HG02642 (cell line): ENCODE data around the gene SH2D3C.

Experiments used
- ATAC-seq: cut with Tn5 transposase; IDR thresholded peaks from one replicate; pipeline ENCODE4 v1.9.1; 2021; ENCODE audit warnings: mild to moderate bottlenecking; ENCODE audit not compliant: unreplicated experiment, poor library complexity

SH2D3C gene

DNA sequence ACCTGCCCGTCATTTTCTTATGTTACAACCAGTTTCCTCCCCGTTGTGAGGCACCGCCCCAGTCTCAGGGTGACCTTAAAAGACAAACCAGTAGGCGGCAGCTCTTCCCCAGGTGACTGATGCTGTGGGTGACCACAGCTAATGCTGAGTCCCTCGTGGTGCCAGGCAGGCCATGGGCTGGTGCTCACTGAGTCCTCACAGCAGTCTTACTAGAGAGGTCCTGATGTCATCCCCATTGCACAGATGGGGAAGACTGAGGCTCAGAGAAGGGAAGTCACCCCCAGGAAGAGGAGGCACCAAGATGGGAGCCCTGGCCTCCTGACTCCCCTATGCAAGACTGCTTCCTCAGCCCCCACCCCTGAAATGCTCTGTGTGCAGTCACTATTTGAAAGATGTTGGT lies 70.7 kb downstream of the SH2D3C start:
- no peak for ATAC-seq

DNA sequence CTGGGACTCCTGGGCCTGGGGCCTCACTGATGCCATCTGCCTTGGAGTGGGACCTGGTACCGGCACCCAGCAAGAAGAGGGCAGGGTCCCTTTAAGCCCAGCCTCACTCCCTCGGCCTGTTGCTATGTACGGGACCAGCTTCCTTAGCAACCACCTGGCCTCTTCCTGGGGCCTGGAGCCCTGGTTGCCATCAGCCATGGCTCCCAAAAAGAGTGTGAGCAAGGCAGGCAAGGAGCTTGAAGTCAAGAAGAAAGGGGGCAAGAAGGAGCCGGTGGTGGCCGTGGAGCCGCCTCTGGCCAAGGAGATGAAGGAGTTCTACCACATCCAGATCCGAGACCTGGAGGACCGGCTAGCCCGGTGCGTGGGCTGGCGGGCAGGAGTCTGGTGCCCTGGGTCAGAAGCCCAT lies 71.6 kb downstream of the SH2D3C start, which contains the start of gene CFAP157:
Gene CFAP157, plus strand, starts transcription at position 153 of the 406 bp plus-strand sequence. Its CDS starts 44 bp downstream, at position 197.
- ATAC-seq, result no peak

DNA sequence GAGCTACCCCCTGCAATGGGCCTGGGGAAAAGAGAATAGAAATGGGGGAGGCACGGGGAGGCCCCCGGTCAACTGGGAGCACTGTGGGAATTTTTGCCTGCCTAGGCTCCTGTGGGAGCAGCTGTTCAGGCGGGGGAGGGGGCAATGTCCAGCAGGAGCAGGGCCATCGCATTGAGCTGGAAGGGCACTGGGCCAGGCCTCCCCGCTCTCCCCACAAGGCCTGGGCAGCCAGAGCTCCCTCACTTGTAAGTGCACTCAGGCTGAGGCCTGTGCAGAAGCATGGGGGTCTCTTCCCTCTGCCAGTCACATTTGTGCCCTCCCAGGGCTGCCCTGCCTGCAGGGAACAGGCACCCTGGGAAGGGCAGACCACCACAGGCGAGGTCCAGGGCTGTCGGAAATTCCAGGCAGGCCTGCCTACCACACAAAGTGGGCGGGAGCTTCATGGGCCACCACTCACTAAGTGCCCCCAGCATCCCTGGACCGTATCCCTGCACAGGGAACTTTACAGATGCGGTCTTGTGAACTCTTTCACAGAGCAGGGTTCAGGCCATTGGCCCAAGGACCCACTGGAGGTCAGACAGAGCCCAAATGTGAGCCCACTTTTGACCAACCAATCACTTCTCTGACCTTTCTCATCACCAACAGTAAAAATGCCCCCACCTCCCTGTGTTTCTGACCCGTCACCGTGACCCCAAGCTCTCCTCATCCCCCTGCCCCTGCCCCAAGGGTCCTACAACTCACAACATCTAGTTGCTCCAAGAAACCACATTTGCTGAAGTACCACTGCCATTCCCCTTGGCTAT lies 72.7 kb downstream of the SH2D3C start:
- no peak for ATAC-seq

DNA sequence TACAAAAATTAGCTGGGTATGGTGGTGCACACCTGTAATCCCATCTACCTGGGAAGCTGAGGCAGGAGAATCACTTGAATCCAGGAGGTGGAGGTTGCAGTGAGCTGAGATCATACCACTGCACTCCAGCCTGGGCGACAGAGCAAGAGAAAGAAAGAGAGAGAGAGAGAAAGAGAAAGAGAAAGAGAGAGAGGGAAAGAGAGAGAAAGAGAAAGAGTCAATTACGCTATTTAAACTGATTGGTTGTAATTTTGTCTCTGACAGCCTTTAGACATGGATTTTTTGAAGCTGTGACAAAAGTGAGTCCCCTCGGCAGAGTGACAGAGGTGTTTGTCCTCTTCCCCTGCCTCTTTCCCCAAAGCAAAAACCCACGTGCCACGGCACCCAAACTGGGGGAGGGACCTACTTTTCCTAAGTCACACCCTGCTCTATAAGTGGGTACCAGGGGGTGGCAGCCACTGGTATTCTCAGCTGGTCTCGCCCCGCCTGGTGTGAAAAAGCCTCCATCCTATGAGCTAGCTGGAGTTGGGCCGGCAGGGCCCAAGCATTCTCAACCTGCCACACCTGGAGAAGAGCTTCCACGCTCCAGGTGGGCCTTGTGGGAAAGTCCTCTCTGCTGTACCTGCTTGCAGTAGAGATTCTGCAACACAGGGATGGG lies 75.0 kb downstream of the SH2D3C start:
- ATAC-seq, result no peak

DNA sequence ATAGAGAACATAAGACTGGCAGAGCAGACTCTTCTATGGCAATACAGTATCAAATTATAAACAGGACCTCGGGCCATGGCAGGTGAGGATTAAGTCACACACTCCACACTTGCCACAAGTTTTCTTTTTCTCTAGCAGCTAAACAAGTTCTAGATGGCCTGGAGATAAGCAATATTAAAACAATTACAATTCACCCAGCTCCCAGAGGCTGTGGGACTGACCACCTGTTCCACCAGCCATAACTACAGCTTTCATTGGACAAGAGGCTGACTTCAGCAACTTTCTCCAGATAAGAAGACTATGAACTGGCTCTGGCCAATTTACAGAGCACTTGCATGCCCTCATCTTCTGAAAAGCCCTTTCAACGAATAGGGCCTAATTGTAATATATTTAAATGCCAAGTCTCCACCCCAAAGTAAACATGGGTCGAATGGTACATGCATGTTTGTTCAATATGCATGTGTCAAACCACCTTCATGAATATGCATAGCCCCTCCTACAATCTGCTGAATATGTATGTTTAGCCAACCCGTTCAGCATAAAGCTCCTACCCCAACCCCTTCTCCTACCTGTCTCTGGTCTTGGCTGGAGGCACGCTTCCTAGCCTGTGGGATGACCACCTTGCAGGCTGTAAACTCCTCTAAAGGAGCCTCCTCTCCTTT lies 77.7 kb downstream of the SH2D3C start:
- ATAC-seq, result no peak

DNA sequence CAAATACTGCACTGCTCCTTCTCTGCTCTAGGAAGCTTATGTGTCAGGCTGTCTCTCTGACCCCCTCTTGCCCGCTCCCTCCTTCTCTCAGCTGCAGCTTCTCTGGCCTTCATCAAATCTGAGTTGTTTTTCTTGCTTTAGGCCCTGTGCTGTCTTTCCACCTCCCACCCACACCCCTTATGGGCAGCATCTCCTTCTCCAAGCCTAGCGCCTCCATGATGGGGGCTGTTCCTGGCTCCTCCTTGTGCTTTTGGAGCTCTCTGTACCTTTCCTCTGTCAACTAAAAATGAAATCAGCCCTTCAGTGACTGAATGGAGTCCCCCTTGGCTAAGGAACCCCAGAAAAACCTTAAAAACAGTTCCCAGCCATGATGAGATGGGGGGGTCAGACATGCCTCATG lies 78.3 kb downstream of the SH2D3C start:
- no peak for ATAC-seq

DNA sequence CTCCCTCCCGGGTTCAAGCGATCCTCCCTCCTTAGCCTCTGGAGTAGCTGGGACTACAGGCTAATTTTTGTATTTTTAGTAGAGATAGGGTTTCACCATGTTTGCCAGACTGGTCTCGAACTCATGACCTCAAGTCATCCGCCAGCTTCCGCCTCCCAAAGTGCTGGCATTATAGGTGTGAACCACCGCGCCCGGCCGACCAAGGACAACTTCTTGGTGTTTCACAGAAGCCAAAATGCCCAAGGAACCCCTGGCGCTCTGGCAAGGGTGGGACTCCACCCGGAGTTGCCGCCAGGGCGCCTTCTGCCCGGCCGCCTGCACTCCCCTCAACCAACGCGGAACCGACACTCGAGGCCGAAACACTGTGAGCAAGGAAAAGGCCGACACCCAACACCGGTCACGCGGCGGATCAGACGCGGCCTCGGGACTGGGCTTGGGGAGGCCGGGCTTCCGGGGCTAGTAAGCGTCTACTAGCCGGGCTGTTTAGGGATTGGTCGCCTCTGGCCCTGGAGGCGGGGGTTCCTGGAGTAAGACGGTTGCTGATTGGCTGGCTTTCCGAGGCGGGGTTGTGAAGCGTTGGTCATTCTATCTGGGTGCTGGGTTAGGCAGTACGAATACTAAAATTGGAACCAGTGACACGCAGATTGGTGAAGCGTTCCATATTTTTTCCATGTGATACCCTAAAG lies 79.3 kb downstream of the SH2D3C start:
- peak; percentile 93 for ATAC-seq

DNA sequence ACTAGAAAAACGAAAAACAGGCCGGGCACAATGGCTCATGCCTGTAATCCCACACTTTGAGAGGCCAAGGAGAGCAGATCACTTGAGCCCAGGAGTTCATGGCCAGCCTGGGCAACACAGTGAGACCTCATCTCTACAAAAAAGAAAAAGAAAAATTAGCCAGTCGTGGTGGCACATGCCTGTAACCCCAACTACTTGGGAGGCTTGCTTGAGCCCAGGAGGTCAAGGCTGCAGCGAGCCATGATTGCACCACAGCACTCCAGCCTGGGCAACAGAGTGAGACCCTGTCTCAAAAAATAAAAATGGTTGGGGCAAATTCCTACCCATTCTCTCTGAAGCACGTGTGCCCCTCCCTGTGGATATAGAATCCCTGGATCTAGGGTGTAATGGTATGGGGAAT lies 80.1 kb downstream of the SH2D3C start:
- no peak for ATAC-seq

DNA sequence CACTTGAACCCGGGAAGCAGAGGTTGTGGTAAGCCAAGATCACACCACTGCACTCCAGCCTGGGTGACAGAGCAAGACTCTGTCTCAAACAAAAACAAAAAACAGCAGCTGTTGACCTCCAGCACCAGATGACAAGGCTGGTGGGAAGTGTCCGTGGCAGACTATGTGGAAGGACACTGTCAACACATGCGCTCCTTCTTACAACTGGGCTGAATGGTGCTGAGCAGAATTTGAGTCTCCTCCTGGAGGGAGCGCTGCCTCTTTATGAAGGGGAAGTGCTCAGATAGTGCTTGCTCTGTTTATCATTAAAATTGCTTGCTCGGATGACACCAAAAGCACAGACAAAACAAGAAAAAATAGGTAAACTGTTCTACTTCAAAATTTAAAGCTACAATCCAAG lies 80.9 kb downstream of the SH2D3C start:
- ATAC-seq, result no peak

DNA sequence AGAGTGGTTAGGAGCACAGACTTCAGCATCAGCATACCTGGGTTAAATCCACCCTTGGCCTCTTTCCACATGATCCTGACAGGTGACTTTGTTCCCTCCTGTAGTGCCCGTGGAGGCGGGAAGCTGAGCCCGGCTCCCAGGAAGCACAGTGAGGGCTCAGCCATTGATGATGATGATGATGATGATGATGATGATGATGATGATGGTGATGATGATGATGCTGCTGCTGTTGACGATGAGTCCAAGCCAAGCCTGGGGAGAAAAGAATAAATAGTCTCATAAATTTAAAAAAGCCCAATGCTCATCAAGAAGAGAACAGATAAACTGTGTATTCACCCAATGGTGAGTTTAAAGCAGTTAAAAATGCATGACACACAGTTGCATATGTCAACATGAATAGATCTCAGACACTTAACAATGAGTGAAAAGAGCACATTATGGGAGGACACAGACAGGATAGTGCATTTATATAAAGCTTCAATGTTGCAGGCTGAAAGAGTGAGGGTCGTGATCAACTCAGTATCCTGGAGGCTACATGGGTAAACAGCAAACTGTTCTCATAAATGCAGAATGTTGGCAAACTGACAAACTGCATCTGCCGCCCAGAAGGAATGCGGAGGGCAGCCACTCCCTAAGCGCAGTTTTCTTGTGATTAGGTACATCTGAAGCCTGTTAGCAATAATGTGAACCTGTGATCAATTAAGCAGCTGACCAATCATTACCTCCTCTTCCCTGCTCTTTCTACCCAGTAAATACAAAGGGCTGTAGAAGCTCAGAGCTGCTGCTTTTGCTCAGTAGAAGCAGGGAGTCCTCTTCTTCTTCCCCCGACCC lies 83.4 kb downstream of the SH2D3C start:
- no peak for ATAC-seq

DNA sequence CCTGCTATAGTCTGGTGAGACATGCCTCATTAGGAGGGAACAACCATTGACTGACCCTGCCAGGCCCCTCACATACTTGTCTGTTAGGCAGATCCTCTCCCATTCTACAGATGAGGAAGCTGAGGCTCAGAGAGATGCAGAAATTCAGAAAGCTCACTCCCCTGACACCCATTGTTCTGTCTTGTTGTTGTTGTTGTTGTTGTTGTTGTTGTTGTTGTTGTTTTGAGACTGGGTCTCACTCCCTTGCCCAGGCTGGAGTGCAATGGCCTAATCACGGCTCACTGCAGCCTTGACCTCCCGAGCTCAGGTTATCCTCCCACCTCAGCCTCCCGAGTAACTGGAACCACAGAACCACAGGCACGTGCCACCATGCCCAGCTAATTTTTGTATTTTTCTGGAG lies 84.8 kb downstream of the SH2D3C start:
- ATAC-seq, result no peak

DNA sequence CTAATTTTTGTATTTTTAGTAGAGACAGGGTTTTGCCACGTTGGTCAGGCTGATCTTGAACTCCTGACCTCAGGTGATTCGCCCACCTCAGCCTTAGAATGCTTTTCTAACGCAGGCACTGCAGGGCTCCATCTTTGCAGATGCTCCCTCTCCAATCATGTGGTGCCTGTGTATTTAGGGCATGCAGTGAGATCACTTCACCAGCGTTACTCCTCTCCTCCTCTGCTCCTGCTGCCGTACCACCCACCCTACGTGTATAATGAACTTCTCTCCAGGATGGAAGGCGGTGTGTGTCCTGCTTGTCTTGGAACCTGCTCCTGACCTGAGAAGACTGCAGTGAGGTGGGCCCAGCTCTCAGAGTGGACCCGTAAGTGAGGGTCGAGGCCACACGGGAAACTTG lies 85.3 kb downstream of the SH2D3C start:
- ATAC-seq, result no peak

DNA sequence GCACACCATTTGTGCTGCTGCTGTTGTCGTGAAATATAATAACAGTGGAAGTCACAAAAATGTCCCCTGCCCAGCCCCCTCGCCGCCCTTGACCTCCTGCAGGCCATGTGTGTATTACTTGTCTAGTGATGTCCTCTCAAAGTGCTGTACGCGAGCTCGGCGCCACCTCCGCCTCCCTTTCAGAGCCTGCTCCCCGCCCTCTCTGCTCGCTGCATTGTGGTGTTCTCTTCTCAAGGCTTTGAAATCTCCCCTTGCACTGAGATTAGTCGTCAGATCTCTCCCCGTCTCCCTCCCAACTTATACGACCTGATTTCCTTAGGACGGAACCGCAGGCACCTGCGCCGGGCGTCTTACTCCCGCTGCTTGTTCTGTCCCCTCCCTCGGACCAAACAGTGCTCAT lies 86.4 kb downstream of the SH2D3C start:
- ATAC-seq, result no peak

DNA sequence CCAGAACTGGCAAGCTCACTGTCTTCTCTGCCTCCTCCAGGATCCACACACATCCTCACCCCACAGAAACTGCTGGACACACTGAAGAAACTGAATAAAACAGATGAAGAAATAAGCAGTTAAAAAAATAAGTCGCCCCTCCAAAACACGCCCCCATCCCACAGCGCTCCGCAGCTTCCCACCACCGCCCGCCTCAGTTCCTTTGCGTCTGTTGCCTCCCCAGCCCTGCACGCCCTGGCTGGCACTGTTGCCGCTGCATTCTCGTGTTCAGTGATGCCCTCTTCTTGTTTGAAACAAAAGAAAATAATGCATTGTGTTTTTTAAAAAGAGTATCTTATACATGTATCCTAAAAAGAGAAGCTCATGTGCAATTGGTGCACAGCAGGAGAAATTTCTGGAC lies 87.7 kb downstream of the SH2D3C start:
- no peak for ATAC-seq

DNA sequence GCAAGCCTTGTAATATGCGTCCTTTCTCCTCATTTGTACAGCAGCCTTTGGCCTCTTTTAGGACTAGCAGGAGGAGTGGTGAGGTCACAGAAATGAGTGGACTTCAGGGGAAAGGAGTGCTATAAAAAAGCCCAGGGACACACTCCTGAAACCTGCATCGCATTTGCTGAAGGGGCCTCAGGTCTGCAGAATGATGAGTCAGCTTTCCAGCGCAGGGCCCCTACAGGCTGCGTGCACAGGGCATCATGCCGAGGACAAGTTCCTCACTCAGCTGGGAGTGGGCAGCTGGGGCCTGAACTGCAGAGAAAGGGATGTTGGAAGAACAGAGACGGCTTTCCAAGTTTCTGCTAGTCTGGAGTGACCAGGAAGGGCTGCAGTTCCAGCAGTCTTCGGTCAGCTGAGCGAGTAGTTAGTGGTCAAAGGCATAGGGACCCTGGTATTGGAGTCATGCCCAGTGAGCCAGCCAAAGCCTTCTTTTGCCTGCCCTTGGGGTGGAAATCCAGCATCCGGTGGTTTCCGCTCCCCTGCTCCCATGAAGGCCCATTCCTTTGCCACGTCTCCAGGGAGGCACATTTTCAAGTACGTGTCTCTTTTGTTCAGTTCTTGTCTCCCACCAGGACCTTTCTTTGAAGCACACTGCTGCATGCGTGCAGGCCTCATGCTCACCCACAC lies 89.0 kb downstream of the SH2D3C start:
- no peak for ATAC-seq
